PC-9 (cell line): ENCODE data around the gene DUSP22.

Experiments
- CTCF ChIP-seq: fragments of 200-600 bp; sonication (generic); conservative IDR thresholded peaks from 2 replicates; pipeline ENCODE4 v1.6.1; 2017; ENCODE audit warnings: mixed run types, antibody characterized with exemption, mild to moderate bottlenecking, moderate library complexity
- EZH2 ChIP-seq: fragments of 200-600 bp; sonication (generic); IDR thresholded peaks from 2 replicates; pipeline ENCODE4 v1.8.0; 2017; ENCODE audit warnings: antibody characterized with exemption, low read depth

DNA sequence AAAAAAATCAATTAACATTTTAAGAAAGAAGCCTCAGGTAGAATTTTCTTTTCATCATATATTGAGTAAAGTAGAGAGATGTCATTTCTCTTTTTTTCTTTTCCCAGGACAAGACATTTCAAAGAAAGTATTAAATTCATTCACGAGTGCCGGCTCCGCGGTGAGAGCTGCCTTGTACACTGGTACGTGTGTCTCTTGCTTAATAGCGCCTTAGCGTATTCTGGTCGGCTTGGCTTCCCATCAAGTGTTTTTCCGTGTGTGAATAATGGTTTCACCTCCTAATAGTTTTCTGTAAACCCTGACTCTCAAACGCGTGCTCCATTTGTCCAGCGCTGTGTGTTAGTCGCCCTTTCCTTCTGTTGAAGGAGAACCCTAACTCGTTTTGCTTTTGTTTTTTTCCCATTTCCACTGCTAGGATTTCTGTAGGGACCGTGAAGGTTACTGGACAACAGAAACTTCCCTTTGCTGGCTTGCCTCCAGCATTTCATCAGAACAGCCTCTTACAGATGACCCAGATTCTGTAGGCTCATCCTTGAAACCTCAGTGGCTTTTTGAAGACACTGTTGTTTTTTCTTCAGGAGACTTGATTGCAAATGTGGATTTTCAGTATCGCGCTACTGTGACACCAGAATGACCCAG, 53.6 kb downstream of the DUSP22 start:
- TF ChIP-seq CTCF = no peak
- no peak for TF ChIP-seq EZH2
